Spleen (tissue), 11 donors: ENCODE results near the gene NSG2. TPM values are rescaled to one million over a fixed set of nuclear protein-coding genes. Genes with fewer than 3 reads are reported as not detected.
"Not testable (repeated sequence)": the region's sequence is repeated elsewhere in the genome, so short reads cannot be mapped to it uniquely, and the experiment has no call there.

ENCODE experiments used
- DNase-seq: peaks from one replicate; pipeline ENCODE4 v3.0.0-alpha.2; 2020
- H3K27ac ChIP-seq, 8 donors: fragments of 200-600 bp; sonication (generic) in 7 of 8; 1 replicate in 4 of 8; 2 replicates in 4 of 8; pipeline versions ENCODE4 v1.5.0 to v1.8.0; 2016 to 2021; ENCODE audit warnings: inconsistent platforms in 4 of 8, mild to moderate bottlenecking in 4 of 8, moderate library complexity in 1 of 8
- H3K27me3 ChIP-seq, 7 donors: fragments of 200-600 bp; sonication (generic) in 6 of 7; replicated peaks in 1 of 7; 1 replicate in 4 of 7; 2 replicates in 3 of 7; pipeline versions ENCODE4 v1.5.0 to v1.8.0; 2016 to 2021; ENCODE audit warnings: inconsistent platforms in 3 of 7, mild to moderate bottlenecking in 1 of 7
- H3K36me3 ChIP-seq, 6 donors: fragments of 200-600 bp; sonication (generic) in 5 of 6; 1 replicate in 4 of 6; 2 replicates in 2 of 6; pipeline versions ENCODE4 v1.5.0 to v1.8.0; 2016 to 2021; ENCODE audit warnings: inconsistent platforms in 2 of 6
- H3K4me1 ChIP-seq, 6 donors: fragments of 200-600 bp; sonication (generic) in 5 of 6; 1 replicate in 3 of 6; 2 replicates in 3 of 6; pipeline versions ENCODE4 v1.5.0 to v1.8.0; 2016 to 2021; ENCODE audit warnings: inconsistent platforms in 3 of 6
- H3K4me3 ChIP-seq, 8 donors: fragments of 200-600 bp; sonication (generic) in 7 of 8; 1 replicate in 4 of 8; 2 replicates in 4 of 8; pipeline versions ENCODE4 v1.5.0 to v1.8.0; 2016 to 2021; ENCODE audit warnings: inconsistent platforms in 4 of 8, mild to moderate bottlenecking in 4 of 8, moderate library complexity in 2 of 8
- H3K9me3 ChIP-seq, 8 donors: fragments of 200-600 bp; sonication (generic) in 7 of 8; 1 replicate in 4 of 8; 2 replicates in 4 of 8; pipeline versions ENCODE4 v1.5.0 to v1.8.0; 2016 to 2021; ENCODE audit warnings: inconsistent platforms in 4 of 8
- CTCF ChIP-seq, 11 experiments: fragments of 200-600 bp in 7 of 11; fragments of 450-650 bp in 4 of 11; sonication (generic) in 4 of 11; IDR thresholded peaks in 8 of 11; conservative IDR thresholded peaks in 3 of 11; 1 replicate in 7 of 11; 2 replicates in 4 of 11; pipeline versions ENCODE4 v1.4.0 to v1.8.0; 2016 to 2021; ENCODE audit warnings: antibody characterized with exemption in 11 of 11, inconsistent platforms in 4 of 11, mild to moderate bottlenecking in 1 of 11
- POLR2A ChIP-seq, 3 donors: fragments of 450-650 bp; IDR thresholded peaks; one replicate each; pipeline ENCODE4 v1.5.1; 2017; ENCODE audit warnings: antibody characterized with exemption in 3 of 3, mild to moderate bottlenecking in 1 of 3
- POLR2AphosphoS5 ChIP-seq, 3 donors: sonication (generic); formaldehyde crosslinking; IDR thresholded peaks; one replicate each; pipeline ENCODE4 v1.5.1; 2017; ENCODE audit warnings: antibody characterized with exemption in 3 of 3
- WGBS, 5 donors: extraction: QIAGEN DNeasy Blood & Tissue Kit in 3 of 5; methylation state at CpG; one replicate each; pipeline versions ENCODE4 v1.1.5 to v1.1.7; 2013 to 2018; 5-methylcytosine and 5-hydroxymethylcytosine counted together
- intact Hi-C: fragments of 100-400 bp; cut with DNase I; formaldehyde crosslinking; loops from one replicate; pipeline ENCODE4 v1.15.0; 2023; ENCODE audit warnings: low total_unique reads
- polyA plus RNA-seq, 3 donors: library from polyadenylated mRNA; stranded (reverse); fragments of 200-250 nt; gene quantifications; one replicate each; pipeline ENCODE4 v1.2.1, GENCODE V29; 2013
- total RNA-seq, 7 donors: library from RNA; depleted of rRNA in 3 of 7; stranded (reverse); fragments of >200 nt in 3 of 7; fragmentation: NEBNext Ultra II Directional in 4 of 7; extraction: Animal tissue kit (Norgen Biotek cat#: 25700) in 4 of 7; gene quantifications; one replicate each; pipeline versions ENCODE4 v1.1.0 to v1.2.1, GENCODE V29; 2016 to 2021
- donor health status: healthy with polysubstance abuse.
- donor health status: DM: no; HTN: no; CAD: no; lungs with moderate emphysema.
- donor health status: DM: no; HTN: no; CAD: no.
- donor health status: Bipolar disorder and iron deficiency.
- donor health status: healthy.
- donor health status: DM: no; HTN: no; CAD: no.
- donor health status: DM: yes; HTN: yes; CAD: no.

Gene NSG2
- total and polyA plus RNA-seq, 10 donors: 0.41 to 0.60 TPM; not detected in 8

- H3K4me3 ChIP-seq, intact Hi-C loops, DNase-seq, H3K4me1 ChIP-seq, H3K36me3 ChIP-seq, H3K27ac ChIP-seq, H3K9me3 ChIP-seq: not testable (repeated sequence)
- H3K27me3 ChIP-seq: peaks cover 0 to 42% (median 0%) of the 10 kb centered on the region in 7 donors
- WGBS, 5 donors: 79 to 91% (median 82%) methylated on average over 12 to 19 of the region's 19 CpGs
- peak in 7 of 11 experiments; percentile 11 to 39 (median 34) for TF ChIP-seq CTCF (IDR thresholded peaks at IDR 0.05 in 8 of 11, conservative IDR thresholded peaks at IDR 0.05 in 3 of 11)
Observed at GRCh38 chr5:174020069-174020927, 25.2 kb upstream of the NSG2 start.

- no peaks in the 10 kb centered on the region for H3K9me3 ChIP-seq
- intact Hi-C loops: no loop called here
- no peak for DNase-seq
- 60 to 76% (median 63%) methylated on average over 3 of the region's 3 CpGs for whole genome bisulfite sequencing, 5 donors
- no peak overlapping the region for H3K27ac ChIP-seq
- no peaks in the 10 kb centered on the region for H3K4me1 ChIP-seq
- no peak for TF ChIP-seq CTCF (IDR thresholded peaks at IDR 0.05 in 8 of 11, conservative IDR thresholded peaks at IDR 0.05 in 3 of 11)
- no peak overlapping the region for H3K4me3 ChIP-seq
- peaks cover 0 to 42% (median 0%) of the 10 kb centered on the region in 7 donors for H3K27me3 ChIP-seq
- no peaks in the 10 kb centered on the region for H3K36me3 ChIP-seq
Observed at GRCh38 chr5:174020928-174021304, 24.6 kb upstream of the NSG2 start.

GRCh38 chr5:174022384-174023095 is 23.0 kb upstream of the NSG2 start:
- 64 to 80% (median 72%) methylated on average over 4 of the region's 4 CpGs for WGBS, 5 donors
- TF ChIP-seq POLR2AphosphoS5 (IDR thresholded peaks at IDR 0.05) (no peak), POLR2A (IDR thresholded peaks at IDR 0.05) (no peak), CTCF (IDR thresholded peaks at IDR 0.05 in 8 of 11, conservative IDR thresholded peaks at IDR 0.05 in 3 of 11) (no peak)
- no peak overlapping the region for H3K4me3 ChIP-seq
- no peaks in the 10 kb centered on the region for H3K9me3 ChIP-seq
- peaks cover 0 to 42% (median 0%) of the 10 kb centered on the region in 7 donors for H3K27me3 ChIP-seq
- intact Hi-C loops: no loop called here
- no peak for DNase-seq
- no peaks in the 10 kb centered on the region for H3K4me1 ChIP-seq
- no peaks in the 10 kb centered on the region for H3K36me3 ChIP-seq
- no peak overlapping the region for H3K27ac ChIP-seq

GRCh38 chr5:174030286-174030685 is 15.2 kb upstream of the NSG2 start:
- 86 to 94% (median 88%) methylated on average over 2 of the region's 2 CpGs for WGBS, 5 donors
- no peak overlapping the region for H3K4me3 ChIP-seq

More at GRCh38 chr5:174030286-174030685, 15.2 kb upstream of the NSG2 start:
- H3K27me3 ChIP-seq: peaks cover 0 to 7% (median 0%) of the 10 kb centered on the region in 7 donors
- peaks cover 0 to 36% (median 30%) of the 10 kb centered on the region in 8 donors for H3K9me3 ChIP-seq
- no peak overlapping the region for H3K27ac ChIP-seq
- H3K4me1 ChIP-seq: no peaks in the 10 kb centered on the region
- no peaks in the 10 kb centered on the region for H3K36me3 ChIP-seq
- DNase-seq: no peak
- TF ChIP-seq POLR2AphosphoS5 (IDR thresholded peaks at IDR 0.05): no peak
- no peak for TF ChIP-seq POLR2A (IDR thresholded peaks at IDR 0.05)
- TF ChIP-seq CTCF (IDR thresholded peaks at IDR 0.05 in 8 of 11, conservative IDR thresholded peaks at IDR 0.05 in 3 of 11): no peak
- intact Hi-C loops: no loop called here
